IPS-18c (cell line): ENCODE results near the gene MORF4L2.

ENCODE experiments used
- H3K4me3 ChIP-seq: 2 replicates; pipeline ENCODE4 v1.7.0; 2013; ENCODE audit warnings: low read depth, mild to moderate bottlenecking, low read length, moderate library complexity; ENCODE audit not compliant: insufficient read depth
- H3K9me3 ChIP-seq: one replicate; pipeline ENCODE4 v1.6.1; 2013; ENCODE audit warnings: mild to moderate bottlenecking, low read length, moderate library complexity; ENCODE audit not compliant: control insufficient read depth, insufficient read depth

The MORF4L2 gene, protein sequence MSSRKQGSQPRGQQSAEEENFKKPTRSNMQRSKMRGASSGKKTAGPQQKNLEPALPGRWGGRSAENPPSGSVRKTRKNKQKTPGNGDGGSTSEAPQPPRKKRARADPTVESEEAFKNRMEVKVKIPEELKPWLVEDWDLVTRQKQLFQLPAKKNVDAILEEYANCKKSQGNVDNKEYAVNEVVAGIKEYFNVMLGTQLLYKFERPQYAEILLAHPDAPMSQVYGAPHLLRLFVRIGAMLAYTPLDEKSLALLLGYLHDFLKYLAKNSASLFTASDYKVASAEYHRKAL

DNA sequence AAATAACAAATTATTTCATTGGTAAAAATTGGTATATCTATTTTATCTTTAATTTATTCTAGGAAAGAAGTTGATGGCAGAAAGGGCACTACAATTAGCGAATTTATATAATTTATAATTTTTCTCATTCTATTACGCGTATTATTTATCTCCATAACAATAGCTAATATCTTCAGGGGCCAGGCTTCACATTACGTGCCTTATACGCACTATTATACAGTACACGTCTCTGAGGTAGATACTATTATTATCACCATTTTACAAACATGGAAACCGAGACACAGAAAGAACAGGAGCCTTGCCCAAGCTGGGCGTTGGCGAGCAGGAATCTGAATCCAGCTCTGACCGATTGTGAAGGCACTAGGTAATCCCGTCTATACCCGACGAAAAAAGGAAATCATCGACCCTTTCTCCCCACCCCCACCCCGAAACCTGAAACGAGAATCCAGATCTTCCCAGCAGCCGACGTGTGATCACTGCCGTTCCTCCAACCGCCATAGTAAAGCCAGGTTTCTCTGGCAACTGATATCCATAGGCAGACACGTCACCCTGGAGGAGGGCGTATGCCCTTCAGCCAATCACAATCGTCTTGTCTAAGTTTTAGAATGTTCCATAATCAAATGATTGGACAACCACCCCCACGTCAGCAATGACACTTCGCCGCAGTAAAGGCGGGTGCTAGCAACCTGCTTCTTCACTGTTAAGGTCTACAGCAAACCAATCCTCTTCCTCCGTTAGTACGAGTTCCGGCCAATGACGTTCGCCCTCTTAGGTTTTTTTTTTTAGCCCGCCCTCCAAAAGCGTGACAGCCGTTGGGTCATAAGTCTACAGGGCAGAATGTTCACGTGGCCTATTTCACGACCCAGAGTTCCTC is at the start of gene MORF4L2:
MORF4L2 (minus strand) TSS at position 501 of the 874 bp plus-strand sequence. CDS start 9,672 bp downstream, outside the sequence.
- Histone ChIP-seq H3K4me3 (peak within 1 kb of the TSS; percentile 74), H3K9me3 (no peaks in the 10 kb centered on the region)

- H3K9me3 ChIP-seq = no peaks in the 10 kb centered on the region
Observed at GRCh38 chrX:103734125-103734760, 47.7 kb upstream of the MORF4L2 start.

DNA sequence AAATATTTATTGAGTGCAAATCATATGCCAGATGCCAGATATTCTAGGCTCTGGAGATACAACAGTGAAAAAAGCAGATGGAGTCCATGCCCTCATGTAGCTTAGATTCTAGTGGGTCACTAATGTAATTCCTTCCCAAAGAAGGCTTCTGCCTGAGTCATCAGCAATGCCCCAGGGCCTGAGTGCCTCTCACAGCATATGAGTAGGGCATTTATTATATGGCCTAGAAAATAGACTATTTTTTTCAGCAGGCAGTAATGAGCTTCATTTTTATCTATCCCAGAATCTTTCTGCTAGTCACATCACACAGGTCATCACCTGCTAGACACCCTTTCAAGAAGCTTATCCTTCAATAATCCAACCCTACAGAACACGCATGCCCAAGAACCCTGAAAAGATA is 46.5 kb upstream of the MORF4L2 start:
- no peak overlapping the region for H3K4me3 ChIP-seq
- no peaks in the 10 kb centered on the region for H3K9me3 ChIP-seq

More at GRCh38 chrX:103734125-103734760, 47.7 kb upstream of the MORF4L2 start:
- no peak overlapping the region for H3K4me3 ChIP-seq

- no peaks in the 10 kb centered on the region for H3K9me3 ChIP-seq
- no peak overlapping the region for H3K4me3 ChIP-seq
Observed at GRCh38 chrX:103730796-103731493, 44.4 kb upstream of the MORF4L2 start.

DNA sequence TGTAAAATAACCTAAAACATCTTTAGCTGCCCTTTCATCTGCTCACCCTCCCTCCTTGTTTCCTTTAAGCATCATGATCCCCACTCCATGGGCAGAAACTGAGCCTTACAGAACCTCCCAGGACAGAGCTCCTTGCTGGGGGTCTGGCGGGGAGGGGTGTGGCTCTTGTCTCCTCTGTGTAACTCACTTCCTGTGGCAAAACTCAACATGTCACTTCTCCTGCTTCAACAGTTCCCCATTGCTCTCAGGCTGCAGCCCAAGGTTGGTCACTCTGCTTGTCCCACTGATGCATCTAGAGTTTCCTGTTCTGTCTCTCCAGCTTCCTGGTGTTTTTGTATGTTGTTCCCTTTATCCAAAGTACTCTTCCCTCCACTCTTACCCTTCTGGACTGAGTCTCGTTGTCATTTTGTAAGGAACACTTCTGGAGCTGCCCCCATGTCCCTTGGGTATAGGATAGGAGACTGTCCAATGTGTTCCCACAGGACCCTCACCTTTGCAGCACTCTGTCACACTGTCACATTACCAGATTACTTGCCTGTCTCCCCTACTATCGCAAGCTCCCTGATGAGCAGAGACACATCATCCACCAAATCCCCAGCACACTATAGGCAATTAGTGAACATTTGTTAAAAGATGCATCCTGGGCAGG is 43.8 kb upstream of the MORF4L2 start:
- Histone ChIP-seq H3K9me3 (no peaks in the 10 kb centered on the region), H3K4me3 (no peak overlapping the region)

- H3K4me3 ChIP-seq = no peak overlapping the region
- H3K9me3 ChIP-seq = no peaks in the 10 kb centered on the region
Observed at GRCh38 chrX:103729015-103729414, 42.5 kb upstream of the MORF4L2 start.

DNA sequence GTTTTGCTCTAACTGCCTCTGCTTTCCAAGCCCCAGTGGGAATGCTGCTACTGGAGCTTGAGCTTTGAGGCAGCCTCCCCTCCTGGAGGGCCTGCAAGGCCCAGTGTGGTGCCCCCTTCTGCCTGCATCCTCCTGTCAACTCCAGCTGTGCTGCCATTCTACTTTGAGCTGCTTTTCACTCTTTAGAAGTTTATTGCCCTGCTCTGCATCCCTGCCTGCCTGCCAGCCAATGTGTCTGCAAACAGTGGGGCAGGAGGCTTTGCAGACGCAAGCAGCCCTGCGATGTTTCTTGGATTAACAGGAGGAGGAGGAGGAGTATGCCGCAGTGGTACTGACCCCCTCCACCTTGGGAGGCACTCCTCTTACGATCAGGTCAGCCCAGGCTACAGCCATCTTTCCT is 40.6 kb upstream of the MORF4L2 start:
- no peak overlapping the region for H3K4me3 ChIP-seq
- no peaks in the 10 kb centered on the region for H3K9me3 ChIP-seq

- no peaks in the 10 kb centered on the region for H3K9me3 ChIP-seq
- H3K4me3 ChIP-seq = no peak overlapping the region
Observed at GRCh38 chrX:103726477-103726876, 40.0 kb upstream of the MORF4L2 start.

DNA sequence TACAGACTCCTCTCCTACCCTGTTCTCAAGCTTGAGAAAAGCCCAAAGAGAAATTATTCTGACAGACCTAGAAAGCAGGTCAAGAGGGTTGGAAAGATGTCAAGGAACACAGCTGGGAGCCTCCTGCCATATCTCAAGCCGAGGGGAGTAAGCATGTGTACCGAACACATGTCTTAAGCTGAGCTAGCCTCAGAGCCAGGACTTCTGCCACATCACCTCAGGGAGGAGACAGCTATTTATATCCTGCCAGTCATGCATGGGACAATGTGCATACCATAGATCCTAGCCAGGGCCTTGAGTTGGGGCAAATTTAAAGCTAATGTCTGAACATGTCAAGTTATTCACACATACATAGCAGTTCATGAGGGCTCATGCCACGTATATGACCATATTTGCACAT is 36.0 kb upstream of the MORF4L2 start:
- no peaks in the 10 kb centered on the region for H3K9me3 ChIP-seq
- no peak overlapping the region for H3K4me3 ChIP-seq

- H3K9me3 ChIP-seq = no peaks in the 10 kb centered on the region
- no peak overlapping the region for H3K4me3 ChIP-seq
Observed at GRCh38 chrX:103718120-103718519, 31.6 kb upstream of the MORF4L2 start.

DNA sequence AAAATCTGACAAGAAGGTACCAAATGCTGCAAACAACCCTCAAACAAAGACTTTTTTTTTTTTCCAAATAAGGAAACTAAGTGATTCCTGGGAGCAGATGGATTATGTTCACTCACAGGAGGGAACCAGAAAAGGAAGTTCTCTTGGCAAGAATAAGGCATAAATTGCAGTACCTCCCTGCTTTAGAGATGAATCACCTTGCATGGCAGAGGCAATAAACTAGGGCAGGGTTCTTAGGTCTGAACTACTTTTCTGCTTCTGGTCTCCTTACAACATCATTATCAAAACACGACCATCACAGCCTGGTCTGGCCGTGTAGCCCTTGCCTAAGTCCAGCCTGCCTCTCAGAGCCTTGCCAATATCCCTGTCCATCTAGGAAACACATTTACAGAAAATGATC is 30.5 kb upstream of the MORF4L2 start:
- no peaks in the 10 kb centered on the region for H3K9me3 ChIP-seq
- no peak overlapping the region for H3K4me3 ChIP-seq

DNA sequence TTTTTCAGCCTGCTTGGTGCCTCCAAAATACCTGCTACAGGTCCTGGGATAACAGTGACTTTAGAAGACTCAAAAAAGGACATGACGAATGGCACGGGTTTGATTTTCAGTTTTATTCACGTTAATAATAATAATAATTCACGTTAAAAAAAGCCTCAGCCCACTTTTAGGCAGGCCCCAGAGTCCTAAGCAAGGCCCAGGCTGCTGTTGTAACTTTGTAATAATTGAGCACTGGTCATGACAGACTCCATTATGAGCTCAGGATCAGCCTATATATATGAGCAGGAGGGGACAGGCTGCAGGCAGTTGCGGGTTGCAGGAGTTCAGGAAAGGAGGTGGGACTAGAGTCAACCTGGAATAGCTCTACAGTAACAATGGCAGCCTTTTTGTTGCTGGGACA is 24.1 kb upstream of the MORF4L2 start, which contains the start of gene TMEM31:
TMEM31 (plus strand) TSS at position 301 of the 400 bp plus-strand sequence. CDS start 1,350 bp downstream, outside the sequence.
- H3K9me3 ChIP-seq = no peaks in the 10 kb centered on the region
- no peak within 1 kb of the TSS for H3K4me3 ChIP-seq

DNA sequence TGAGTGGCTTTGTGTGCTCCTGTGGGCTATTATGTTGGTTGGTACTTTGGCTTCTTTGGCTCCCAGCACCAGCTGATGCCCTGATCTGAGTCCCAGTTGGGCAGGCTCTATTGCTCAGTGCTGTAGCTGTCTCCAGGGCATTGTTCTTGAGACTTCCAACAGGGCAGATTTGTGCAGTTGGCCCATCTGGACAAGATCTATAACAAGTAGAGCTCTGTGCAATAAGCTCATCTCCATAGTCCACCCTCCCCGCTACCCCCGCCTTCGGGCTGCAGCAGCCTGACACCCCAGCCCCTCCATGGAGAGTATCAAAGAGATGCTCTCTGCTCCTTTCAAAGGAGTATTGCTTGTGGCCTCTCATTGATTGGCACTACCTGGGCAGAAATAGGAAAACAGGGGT is 18.4 kb upstream of the MORF4L2 start:
- no peaks in the 10 kb centered on the region for H3K9me3 ChIP-seq

GRCh38 chrX:103699243-103699642 is 12.7 kb upstream of the MORF4L2 start:
- Histone ChIP-seq H3K9me3 (no peaks in the 10 kb centered on the region), H3K4me3 (no peak overlapping the region)

More for the DNA sequence above, 18.4 kb upstream of the MORF4L2 start:
- H3K4me3 ChIP-seq = no peak overlapping the region

GRCh38 chrX:103697687-103698086 is 11.2 kb upstream of the MORF4L2 start:
- H3K4me3 ChIP-seq = no peak overlapping the region
- no peaks in the 10 kb centered on the region for H3K9me3 ChIP-seq

DNA sequence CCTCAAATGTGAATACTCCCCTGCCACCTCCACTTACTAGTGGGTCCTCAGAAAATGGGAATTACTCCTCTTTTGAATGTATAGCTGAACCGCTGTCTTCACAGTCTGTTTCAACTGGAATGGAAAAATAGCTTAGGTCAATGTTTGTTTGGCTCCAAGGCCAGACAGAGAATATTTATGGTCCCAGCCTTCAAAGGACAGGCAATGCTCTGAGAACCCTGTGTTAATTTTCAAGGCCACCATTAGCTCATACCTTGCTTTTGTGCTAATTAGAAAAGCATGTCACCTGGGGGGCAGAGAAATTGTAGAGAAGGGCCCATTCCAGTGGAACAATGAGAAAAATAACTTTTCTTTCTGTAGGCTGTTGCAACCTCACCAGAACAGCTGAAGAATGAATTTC is 4.6 kb upstream of the MORF4L2 start:
- H3K9me3 ChIP-seq = no peaks in the 10 kb centered on the region
- H3K4me3 ChIP-seq = no peak overlapping the region

- H3K9me3 ChIP-seq = no peaks in the 10 kb centered on the region
- no peak overlapping the region for H3K4me3 ChIP-seq
Observed at GRCh38 chrX:103688946-103689345, 2.4 kb upstream of the MORF4L2 start.
